K562 (cell line): Measurements from ENCODE around the gene PLEKHH3. TPM values are rescaled to one million over a fixed set of nuclear protein-coding genes. Genes with fewer than 3 reads are reported as not detected.

Experiments
- CBFB ChIP-seq: sonication (generic); formaldehyde crosslinking; IDR thresholded peaks from 2 replicates; pipeline ENCODE4 v1.4.0; 2020; ENCODE audit warnings: mild to moderate bottlenecking, missing genetic modification reagents
- CCAR2 ChIP-seq: fragments of 200-400 bp; formaldehyde crosslinking; IDR thresholded peaks from 2 replicates; pipeline ENCODE4 v1.6.1; 2017; ENCODE audit warnings: mild to moderate bottlenecking, low read depth, low read length
- CHD4 ChIP-seq: fragments of 200-600 bp; sonication (generic); IDR thresholded peaks from 3 replicates; pipeline ENCODE4 v1.6.1; 2012; ENCODE audit warnings: low read depth, mild to moderate bottlenecking, mixed read lengths, low read length, inconsistent platforms; ENCODE audit not compliant: insufficient read depth, insufficient replicate concordance, poor library complexity, severe bottlenecking
- EHMT2 ChIP-seq: fragments of 450-650 bp; IDR thresholded peaks from 2 replicates; pipeline ENCODE4 v1.6.1; 2018; ENCODE audit warnings: antibody characterized with exemption
- HNRNPH1 ChIP-seq: fragments of 200-400 bp; formaldehyde crosslinking; optimal IDR thresholded peaks from 2 replicates; pipeline ENCODE3; 2017; ENCODE audit warnings: low read depth, mild to moderate bottlenecking, low read length, moderate library complexity
- MAFK ChIP-seq: IDR thresholded peaks from 2 replicates; pipeline ENCODE4 v1.6.1; 2011; ENCODE audit warnings: low read length, improper control_type of control experiment
- PCBP1 ChIP-seq: fragments of 200-400 bp; formaldehyde crosslinking; IDR thresholded peaks from 2 replicates; pipeline ENCODE4 v1.6.1; 2018; ENCODE audit warnings: mild to moderate bottlenecking, low read depth, low read length; ENCODE audit not compliant: poor library complexity, severe bottlenecking
- PRPF4 ChIP-seq: fragments of 200-400 bp; formaldehyde crosslinking; IDR thresholded peaks from one replicate; pipeline ENCODE4 v1.6.1; 2017; ENCODE audit warnings: low read length, low read depth, mild to moderate bottlenecking; ENCODE audit not compliant: insufficient read depth, poor library complexity, severe bottlenecking
- RBM15 ChIP-seq: fragments of 200-400 bp; formaldehyde crosslinking; IDR thresholded peaks from 2 replicates; pipeline ENCODE4 v1.6.1; 2018; ENCODE audit warnings: mild to moderate bottlenecking, low read length, moderate library complexity; ENCODE audit not compliant: insufficient read depth
- RFX7 ChIP-seq: fragments of 250-450 bp; sonication (Bioruptor Pico); IDR thresholded peaks from 2 replicates; pipeline ENCODE4 v1.5.1; 2021; ENCODE audit warnings: mild to moderate bottlenecking
- TBP ChIP-seq: optimal IDR thresholded peaks from 2 replicates; pipeline ENCODE3; 2011; ENCODE audit warnings: low read depth, low read length, improper control_type of control experiment
- TFAM ChIP-seq: fragments of 250-450 bp; sonication (Bioruptor Pico); conservative IDR thresholded peaks from 2 replicates; pipeline ENCODE4 v1.5.0; 2021; ENCODE audit warnings: mild to moderate bottlenecking, moderate library complexity
- TRIM28 ChIP-seq: fragments of 450-650 bp; IDR thresholded peaks from 2 replicates; pipeline ENCODE4 v1.6.1; 2017
- ZBTB8A ChIP-seq: fragments of 450-650 bp; IDR thresholded peaks from 2 replicates; pipeline ENCODE4 v1.6.1; 2018; ENCODE audit warnings: mild to moderate bottlenecking, moderate library complexity; ENCODE audit not compliant: partially characterized antibody
- ZC3H11A ChIP-seq: IDR thresholded peaks from 2 replicates; pipeline ENCODE4 v1.6.1; 2012; ENCODE audit warnings: low read depth, low read length, improper control_type of control experiment
- ZNF232 ChIP-seq: sonication (generic); formaldehyde crosslinking; IDR thresholded peaks from 2 replicates; pipeline ENCODE4 v1.8.0; 2022; ENCODE audit warnings: mild to moderate bottlenecking, missing genetic modification reagents
- ZNF263 ChIP-seq: sonication (generic); formaldehyde crosslinking; IDR thresholded peaks from 2 replicates; pipeline ENCODE4 v1.8.0; 2022; ENCODE audit warnings: mild to moderate bottlenecking, missing genetic modification reagents, borderline replicate concordance
- ZNF324 ChIP-seq: fragments of 250-450 bp; sonication (Bioruptor Pico); IDR thresholded peaks from 2 replicates; pipeline ENCODE4 v1.4.0; 2020; ENCODE audit warnings: mild to moderate bottlenecking
- ZNF780A ChIP-seq: fragments of 250-450 bp; sonication (Bioruptor Pico); IDR thresholded peaks from 2 replicates; pipeline ENCODE4 v1.5.0; 2021; ENCODE audit warnings: mild to moderate bottlenecking
- polyA plus RNA-seq, 8 experiments: library from polyadenylated mRNA; depleted of rRNA in 4 of 8; stranded (reverse) in 5 of 8; unstranded in 3 of 8; fragments of >200 nt; fragmentation: Nextera tagmentation in 2 of 8; fragmentation: Illumina TruSeq in 1 of 8; extraction: Ambion mirVana in 2 of 8; extraction: Trizol in 1 of 8; gene quantifications; 2 replicates each; pipeline versions ENCODE4 v1.2.1 to v1.2.3, GENCODE V29; 2011 to 2014; ENCODE audit warnings: inconsistent platforms in 1 of 8, missing spikeins in 1 of 8
- total RNA-seq, 7 experiments: library from RNA; depleted of rRNA in 6 of 7; stranded (reverse); fragments of >200 nt in 6 of 7; fragmentation: Illumina TruSeq in 2 of 7; extraction: Trizol in 2 of 7; gene quantifications; 2 replicates each; pipeline versions ENCODE4 v1.2.1 to v1.2.3, GENCODE V29; 2011 to 2021; ENCODE audit warnings: low replicate concordance in 1 of 7
- TF ChIP-seq, protein P1 (sequence below): fragments of 250-450 bp; sonication (Bioruptor Pico); IDR thresholded peaks from 2 replicates; pipeline ENCODE4 v1.5.0; 2021
- TF ChIP-seq, protein P2 (sequence below), 2 experiments: fragments of 450-650 bp in 1 of 2; sonication (generic) in 1 of 2; formaldehyde crosslinking in 1 of 2; IDR thresholded peaks in 1 of 2; conservative IDR thresholded peaks in 1 of 2; 2 replicates each; pipeline versions ENCODE4 v1.6.1 to v1.8.1; 2016 to 2023; ENCODE audit warnings: mild to moderate bottlenecking in 2 of 2, moderate library complexity in 2 of 2, inconsistent platforms in 1 of 2, missing genetic modification reagents in 1 of 2
- TF ChIP-seq, protein P3 (sequence below): fragments of 250-450 bp; sonication (Bioruptor Pico); IDR thresholded peaks from 2 replicates; pipeline ENCODE4 v1.8.0; 2022; ENCODE audit warnings: inconsistent platforms
- TF ChIP-seq, protein P4 (sequence below): sonication (generic); formaldehyde crosslinking; IDR thresholded peaks from 2 replicates; pipeline ENCODE4 v1.9.0; 2022; ENCODE audit warnings: mild to moderate bottlenecking, missing genetic modification reagents

Gene PLEKHH3
- total and polyA plus RNA-seq, 9 of the 15 experiments (the other 6 are each of a cell fraction or from before 2014, with no cell fraction given) = 0.58 to 34.5 (median 5.0) TPM

DNA sequence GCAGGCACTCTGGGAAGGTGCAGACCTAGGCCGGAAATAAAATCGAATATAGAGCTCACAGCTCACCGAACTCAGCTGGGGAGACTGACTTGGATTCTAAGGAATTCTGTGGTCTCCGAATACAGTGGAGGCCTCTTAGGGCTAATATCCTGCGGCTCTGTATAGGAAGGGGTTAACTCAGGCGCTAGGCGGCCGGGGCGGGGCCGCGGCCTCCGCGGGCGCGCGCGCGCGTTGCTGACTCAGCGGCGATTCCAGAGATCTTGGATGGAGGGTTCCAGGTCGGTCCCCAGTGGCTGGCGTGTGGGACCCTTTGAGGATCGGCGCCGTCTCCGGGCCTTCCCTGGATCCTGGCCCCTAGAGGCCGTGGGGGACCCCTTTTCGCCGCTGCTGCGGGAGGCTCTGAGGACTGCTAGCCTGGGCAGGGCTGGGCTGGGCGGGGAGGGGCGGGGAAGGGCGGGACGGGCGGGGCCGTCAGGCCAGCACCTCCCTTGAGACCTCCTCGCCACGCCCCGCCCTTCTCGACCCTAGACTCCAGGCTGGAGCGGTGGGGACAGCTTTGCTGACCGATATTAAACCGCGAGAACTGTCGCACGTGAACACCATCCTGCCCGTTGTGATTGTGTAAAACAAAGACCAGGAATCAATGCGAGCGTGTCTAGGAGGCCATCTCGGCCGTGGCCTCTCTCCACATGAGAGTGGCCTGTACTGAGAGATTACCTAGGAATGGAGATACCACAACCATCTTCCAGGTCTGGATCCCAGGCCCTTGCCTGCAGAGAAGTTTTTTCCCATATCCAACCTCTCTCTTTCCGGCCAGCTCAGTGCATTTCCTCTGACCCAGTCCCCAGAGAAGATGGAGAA, 1.4 kb upstream of the PLEKHH3 start (continued):
- no peak for TF ChIP-seq ZNF780A (CRISPR knock-in tag)
- TF ChIP-seq, protein P1, sequence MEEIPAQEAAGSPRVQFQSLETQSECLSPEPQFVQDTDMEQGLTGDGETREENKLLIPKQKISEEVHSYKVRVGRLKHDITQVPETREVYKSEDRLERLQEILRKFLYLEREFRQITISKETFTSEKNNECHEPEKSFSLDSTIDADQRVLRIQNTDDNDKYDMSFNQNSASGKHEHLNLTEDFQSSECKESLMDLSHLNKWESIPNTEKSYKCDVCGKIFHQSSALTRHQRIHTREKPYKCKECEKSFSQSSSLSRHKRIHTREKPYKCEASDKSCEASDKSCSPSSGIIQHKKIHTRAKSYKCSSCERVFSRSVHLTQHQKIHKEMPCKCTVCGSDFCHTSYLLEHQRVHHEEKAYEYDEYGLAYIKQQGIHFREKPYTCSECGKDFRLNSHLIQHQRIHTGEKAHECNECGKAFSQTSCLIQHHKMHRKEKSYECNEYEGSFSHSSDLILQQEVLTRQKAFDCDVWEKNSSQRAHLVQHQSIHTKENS (CRISPR knock-in tag) = no peak
- TF ChIP-seq ZBTB8A = no peak
- no peak for TF ChIP-seq CHD4
- no peak for TF ChIP-seq ZNF263 (CRISPR knock-in tag)
- TF ChIP-seq CBFB (CRISPR knock-in tag) = peak; percentile 81
- TF ChIP-seq TFAM = no peak
- TF ChIP-seq ZNF232 = no peak
- no peak for TF ChIP-seq PRPF4
- TF ChIP-seq HNRNPH1 = no peak
- TF ChIP-seq CCAR2 = no peak
- TF ChIP-seq RBM15 = no peak
- peak; percentile 71 for TF ChIP-seq TBP
- no peak for TF ChIP-seq ZNF324 (CRISPR knock-in tag)
- TF ChIP-seq TRIM28 = no peak
- TF ChIP-seq, protein P2, sequence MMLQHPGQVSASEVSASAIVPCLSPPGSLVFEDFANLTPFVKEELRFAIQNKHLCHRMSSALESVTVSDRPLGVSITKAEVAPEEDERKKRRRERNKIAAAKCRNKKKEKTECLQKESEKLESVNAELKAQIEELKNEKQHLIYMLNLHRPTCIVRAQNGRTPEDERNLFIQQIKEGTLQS (IDR thresholded peaks at IDR 0.05) = no peak
- TF ChIP-seq, protein P2 (CRISPR knock-in tag; conservative IDR thresholded peaks at IDR 0.05) = no peak
- TF ChIP-seq, protein P3, sequence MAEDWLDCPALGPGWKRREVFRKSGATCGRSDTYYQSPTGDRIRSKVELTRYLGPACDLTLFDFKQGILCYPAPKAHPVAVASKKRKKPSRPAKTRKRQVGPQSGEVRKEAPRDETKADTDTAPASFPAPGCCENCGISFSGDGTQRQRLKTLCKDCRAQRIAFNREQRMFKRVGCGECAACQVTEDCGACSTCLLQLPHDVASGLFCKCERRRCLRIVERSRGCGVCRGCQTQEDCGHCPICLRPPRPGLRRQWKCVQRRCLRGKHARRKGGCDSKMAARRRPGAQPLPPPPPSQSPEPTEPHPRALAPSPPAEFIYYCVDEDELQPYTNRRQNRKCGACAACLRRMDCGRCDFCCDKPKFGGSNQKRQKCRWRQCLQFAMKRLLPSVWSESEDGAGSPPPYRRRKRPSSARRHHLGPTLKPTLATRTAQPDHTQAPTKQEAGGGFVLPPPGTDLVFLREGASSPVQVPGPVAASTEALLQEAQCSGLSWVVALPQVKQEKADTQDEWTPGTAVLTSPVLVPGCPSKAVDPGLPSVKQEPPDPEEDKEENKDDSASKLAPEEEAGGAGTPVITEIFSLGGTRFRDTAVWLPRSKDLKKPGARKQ (CRISPR knock-in tag) = no peak
- TF ChIP-seq PCBP1 = peak; percentile 76
- no peak for TF ChIP-seq RFX7 (CRISPR knock-in tag)
- no peak for TF ChIP-seq ZC3H11A
- peak; percentile 94 for TF ChIP-seq MAFK
- TF ChIP-seq, protein P4, sequence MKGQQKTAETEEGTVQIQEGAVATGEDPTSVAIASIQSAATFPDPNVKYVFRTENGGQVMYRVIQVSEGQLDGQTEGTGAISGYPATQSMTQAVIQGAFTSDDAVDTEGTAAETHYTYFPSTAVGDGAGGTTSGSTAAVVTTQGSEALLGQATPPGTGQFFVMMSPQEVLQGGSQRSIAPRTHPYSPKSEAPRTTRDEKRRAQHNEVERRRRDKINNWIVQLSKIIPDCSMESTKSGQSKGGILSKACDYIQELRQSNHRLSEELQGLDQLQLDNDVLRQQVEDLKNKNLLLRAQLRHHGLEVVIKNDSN = peak; percentile 29; the same call in 1 of the 2 replicates
- TF ChIP-seq EHMT2 = no peak
